Endothelial cell of umbilical vein (primary cell): ENCODE results near the gene KCTD10. TPM values are rescaled to one million over a fixed set of nuclear protein-coding genes. Genes with fewer than 3 reads are reported as not detected.

ENCODE experiments used
- BruUV-seq: library from RNA; stranded (reverse); fragments of 400-500 nt; replicated peaks from 2 replicates; lab custom pipeline; 2021; lab: Mats Ljungman, UMichigan
- CTCF ChIA-PET: fragments of 300-600, 350-600 bp; sonication (Branson Sonifier 250); formaldehyde crosslinking; loops from one replicate; lab custom pipeline; 2021; ENCODE audit warnings: antibody characterized with exemption, inconsistent platforms; lab: Charles Lee
- POLR2A ChIA-PET: fragments of 300-600, 350-600 bp; sonication (Branson Sonifier 250); formaldehyde crosslinking; loops from one replicate; lab custom pipeline; 2021; ENCODE audit warnings: antibody characterized with exemption, inconsistent platforms; lab: Charles Lee
- DNase-seq: peaks from one replicate; pipeline ENCODE4 v3.0.0-alpha.2; 2011; ENCODE audit warnings: low read depth, low spot score
- FAIRE-seq: peaks from 2 replicates; lab custom pipeline; 2011; peaks lifted over from hg19 to GRCh38; lab: Jason Lieb, UNC
- H2AFZ ChIP-seq: 2 replicates; pipeline ENCODE4 v1.6.0; 2012; ENCODE audit warnings: low read depth, low read length, control low read depth, inconsistent platforms
- H3K27ac ChIP-seq: 2 replicates; pipeline ENCODE4 v1.5.1; 2011; ENCODE audit warnings: low read depth, mild to moderate bottlenecking, control low read depth, low read length, moderate library complexity; ENCODE audit not compliant: insufficient read depth
- H3K27me3 ChIP-seq, 2 experiments: 2 replicates each; pipeline versions ENCODE4 v1.6.0 to v1.6.1; 2011; ENCODE audit warnings: low read length in 2 of 2, mixed read lengths in 1 of 2; ENCODE audit not compliant: control insufficient read depth in 2 of 2, insufficient read depth in 2 of 2
- H3K36me3 ChIP-seq, 2 experiments: 2 replicates in 1 of 2; 3 replicates in 1 of 2; pipeline ENCODE4 v1.5.1; 2011; ENCODE audit warnings: low read length in 2 of 2, mild to moderate bottlenecking in 1 of 2, moderate library complexity in 1 of 2; ENCODE audit not compliant: control insufficient read depth in 2 of 2, insufficient read depth in 2 of 2; ENCODE audit errors: extremely low read depth in 1 of 2
- H3K4me1 ChIP-seq: 3 replicates; pipeline ENCODE4 v1.5.1; 2011; ENCODE audit warnings: mild to moderate bottlenecking, low read length; ENCODE audit not compliant: control insufficient read depth, insufficient read depth; ENCODE audit errors: extremely low read depth
- H3K4me2 ChIP-seq: 2 replicates; pipeline ENCODE4 v1.6.1; 2011; ENCODE audit warnings: low read length, control low read depth, mixed read lengths; ENCODE audit not compliant: insufficient read depth
- H3K4me3 ChIP-seq, 3 experiments: fragments of 200-600 bp in 1 of 3; sonication (generic), shearing (Covaris generic) in 1 of 3; replicated peaks in 1 of 3; 2 replicates each; pipeline ENCODE4 v1.5.1; 2011 to 2016; ENCODE audit warnings: control low read depth in 3 of 3, low read length in 3 of 3, mild to moderate bottlenecking in 2 of 3, inconsistent platforms in 1 of 3, low read depth in 1 of 3, moderate library complexity in 1 of 3; ENCODE audit not compliant: insufficient read depth in 1 of 3
- H3K79me2 ChIP-seq: 2 replicates; pipeline ENCODE4 v1.6.0; 2012; ENCODE audit warnings: low read length, inconsistent platforms; ENCODE audit not compliant: control insufficient read depth, insufficient read depth
- H3K9ac ChIP-seq: replicated peaks from 2 replicates; pipeline ENCODE3; 2011; ENCODE audit warnings: low read length, control low read depth; ENCODE audit not compliant: insufficient read depth; ENCODE audit errors: extremely low read depth
- H3K9me1 ChIP-seq: replicated peaks from 3 replicates; pipeline ENCODE4 v1.6.0; 2011; ENCODE audit warnings: mild to moderate bottlenecking, low read length; ENCODE audit not compliant: control insufficient read depth, insufficient read depth; ENCODE audit errors: extremely low read depth
- H3K9me3 ChIP-seq: replicated peaks from 2 replicates; pipeline ENCODE4 v1.5.1; 2012; ENCODE audit warnings: low read length, inconsistent platforms; ENCODE audit not compliant: control insufficient read depth, insufficient read depth
- H4K20me1 ChIP-seq: replicated peaks from 2 replicates; pipeline ENCODE3; 2011; ENCODE audit warnings: mild to moderate bottlenecking, low read length; ENCODE audit not compliant: control insufficient read depth, insufficient read depth; ENCODE audit errors: extremely low read depth
- CTCF ChIP-seq, 2 donors: IDR thresholded peaks; 1 replicate in 1 of 2; 2 replicates in 1 of 2; pipeline ENCODE4 v1.5.1; 2011; ENCODE audit warnings: low read length in 2 of 2, mild to moderate bottlenecking in 2 of 2, moderate library complexity in 2 of 2, control low read depth in 1 of 2, inconsistent platforms in 1 of 2, low read depth in 1 of 2; ENCODE audit not compliant: insufficient read depth in 1 of 2; ENCODE audit errors: extremely low read depth in 1 of 2
- EZH2 ChIP-seq: IDR thresholded peaks from 2 replicates; pipeline ENCODE4 v1.6.1; 2012; ENCODE audit warnings: borderline replicate concordance, low read depth, mild to moderate bottlenecking, moderate library complexity, low read length, inconsistent platforms; ENCODE audit not compliant: severe bottlenecking
- FOS ChIP-seq: IDR thresholded peaks from 2 replicates; pipeline ENCODE4 v1.6.1; 2011; ENCODE audit warnings: mild to moderate bottlenecking, low read length, moderate library complexity, borderline replicate concordance; ENCODE audit not compliant: insufficient read depth
- GATA2 ChIP-seq: IDR thresholded peaks from 2 replicates; pipeline ENCODE4 v1.7.0; 2011; ENCODE audit warnings: low read depth, mild to moderate bottlenecking, moderate library complexity, mixed read lengths, low read length; ENCODE audit not compliant: insufficient read length, insufficient read depth
- JUN ChIP-seq: IDR thresholded peaks from 2 replicates; pipeline ENCODE4 v1.6.1; 2011; ENCODE audit warnings: borderline replicate concordance, low read depth; ENCODE audit not compliant: insufficient read length, insufficient read depth
- MAX ChIP-seq: IDR thresholded peaks from 2 replicates; pipeline ENCODE4 v1.6.1; 2011; ENCODE audit not compliant: insufficient read depth, insufficient read length
- MYC ChIP-seq: IDR thresholded peaks from one replicate; pipeline ENCODE4 v1.6.1; 2011; ENCODE audit warnings: mild to moderate bottlenecking, low read depth, low read length
- POLR2A ChIP-seq: IDR thresholded peaks from 2 replicates; pipeline ENCODE4 v1.6.1; 2012; ENCODE audit warnings: low read depth, mild to moderate bottlenecking, control low read depth, low read length
- POLR2AphosphoS5 ChIP-seq: IDR thresholded peaks from 2 replicates; pipeline ENCODE4 v1.6.1; 2012; ENCODE audit warnings: low read depth, mild to moderate bottlenecking, control low read depth, low read length, moderate library complexity; ENCODE audit not compliant: insufficient read depth
- dilution Hi-C: fragments of 300-500 bp; cut with MboI; formaldehyde crosslinking; loops from one replicate; pipeline ENCODE4 v1.15.0; 2019; ENCODE audit warnings: low sequenced_read_pairs; ENCODE audit not compliant: extremely low pct_ligation_motif_present
- intact Hi-C: fragments of 100-400 bp; cut with micrococcal nuclease; formaldehyde crosslinking; loops from one replicate; pipeline ENCODE4 v1.10.0; 2022
- polyA plus RNA-seq, 4 experiments: library from polyadenylated mRNA; depleted of rRNA in 3 of 4; stranded (reverse) in 3 of 4; unstranded in 1 of 4; fragments of >200 nt; gene quantifications; 2 replicates each; pipeline versions ENCODE4 v1.2.1 to v1.2.3, GENCODE V29; 2011 to 2012; ENCODE audit warnings: missing spikeins in 1 of 4
- total RNA-seq: library from RNA; stranded (reverse); gene quantifications from 2 replicates; pipeline ENCODE4 v1.2.3, GENCODE V29; 2021

KCTD10 gene
- total and polyA plus RNA-seq, 2 donors (not counting 3 experiments of a cell fraction or from before 2014, with no cell fraction given) = 101 to 112 TPM

- H4K20me1 ChIP-seq = no peaks in the 10 kb centered on the region
- H3K4me3 ChIP-seq = no peak overlapping the region
- H3K27ac ChIP-seq = no peak overlapping the region
- H2AFZ ChIP-seq = no peak overlapping the region
- ChIA-PET CTCF (interaction anchor here (2.1 to 4.9 kb wide), 4 partner anchors 9 to 66 kb away, joined by 5 to 22 read pairs (median 10); no protein-coding TSS in a partner anchor), POLR2A (no interaction called here)
- no peak overlapping the region for H3K4me2 ChIP-seq
- no peaks in the 10 kb centered on the region for H3K9me1 ChIP-seq
- FAIRE-seq (no peak), DNase-seq (no peak)
- dilution Hi-C loops = no loop called here
- BruUV-seq = no TSS peak
- no peaks in the 10 kb centered on the region for H3K4me1 ChIP-seq
- H3K36me3 ChIP-seq = peaks cover 12 to 17% of the 10 kb centered on the region in 2 experiments
- no peak overlapping the region for H3K9ac ChIP-seq
- H3K79me2 ChIP-seq = no peaks in the 10 kb centered on the region
- intact Hi-C loops = no loop called here
- no peaks in the 10 kb centered on the region for H3K9me3 ChIP-seq
- no peak for TF ChIP-seq MYC
- no peaks in the 10 kb centered on the region for H3K27me3 ChIP-seq
These were observed 16.8 kb upstream of the KCTD10 start for GRCh38 chr12:109493938-109494337.

GRCh38 chr12:109493090-109493489 lies 16.0 kb upstream of the KCTD10 start:
- Histone ChIP-seq H3K27me3 (no peaks in the 10 kb centered on the region), H3K9me3 (no peaks in the 10 kb centered on the region), H3K4me2 (no peak overlapping the region), H3K79me2 (no peaks in the 10 kb centered on the region), H4K20me1 (no peaks in the 10 kb centered on the region), H3K36me3 (peaks cover 15 to 22% of the 10 kb centered on the region in 2 experiments), H3K9ac (no peak overlapping the region), H3K4me1 (no peaks in the 10 kb centered on the region), H2AFZ (no peak overlapping the region), H3K27ac (no peak overlapping the region), H3K9me1 (no peaks in the 10 kb centered on the region), H3K4me3 (no peak overlapping the region)
- no peak for DNase-seq
- TF ChIP-seq CTCF (IDR thresholded peaks at IDR 0.05; ENCODE audit: extremely low read depth in 1 of 2, insufficient read depth in 1 of 2, low read depth in 1 of 2, low read length in 2 of 2) = no peak
- no peak for TF ChIP-seq MYC
- no peak for TF ChIP-seq POLR2A
- no peak for TF ChIP-seq FOS
- TF ChIP-seq JUN = no peak
- no peak for TF ChIP-seq POLR2AphosphoS5
- no peak for TF ChIP-seq MAX
- no peak for TF ChIP-seq GATA2
- TF ChIP-seq EZH2 = no peak
- FAIRE-seq = no peak
- POLR2A ChIA-PET = no interaction called here
- CTCF ChIA-PET = interaction anchor here (2.1 to 4.9 kb wide), 4 partner anchors 8 to 65 kb away, joined by 5 to 22 read pairs (median 10); no protein-coding TSS in a partner anchor
- dilution Hi-C loops = no loop called here
- BruUV-seq = no TSS peak
- intact Hi-C loops = no loop called here
